ENCODE measurements around the gene SAP30L. TPM values are rescaled to one million over a fixed set of nuclear protein-coding genes. Genes with fewer than 3 reads are reported as not detected.

The SAP30L gene
- total and polyA plus RNA-seq, 4 donors: 26.7 to 43.4 (median 34.7) TPM

- ATAC-seq (ENCODE audit: low FRiP score): no peak
- intact Hi-C loops (cut with DNase I): no loop called here
- Histone ChIP-seq H3K4me1 (ENCODE audit: control insufficient read depth in 1 of 2, insufficient read depth in 2 of 2, low read length in 2 of 2) (no peaks in the 10 kb centered on the region), H3K36me3 (ENCODE audit: control insufficient read depth in 1 of 2, insufficient read depth in 2 of 2, low read length in 1 of 2) (no peaks in the 10 kb centered on the region), H3K4me3 (ENCODE audit: low read length in 2 of 2) (no peak overlapping the region), H3K27ac (ENCODE audit: low read depth in 1 of 2, low read length in 2 of 2) (no peak overlapping the region), H3K27me3 (ENCODE audit: control insufficient read depth in 1 of 2, insufficient read depth in 2 of 2, low read length in 1 of 2) (peaks cover 0 to 2% of the 10 kb centered on the region in 2 donors), H3K9me3 (ENCODE audit: control insufficient read depth, low read length) (no peaks in the 10 kb centered on the region)
- 11% methylated on average over 15 of the region's 15 CpGs for WGBS, 2 donors
- DNase-seq: no peak
Measured at GRCh38 chr5:154484393-154485095, 38.7 kb downstream of the SAP30L start.

GRCh38 chr5:154485096-154485491 lies 39.3 kb downstream of the SAP30L start:
- no peak for ATAC-seq (ENCODE audit: low FRiP score)
- no peak overlapping the region for H3K27ac ChIP-seq (ENCODE audit: low read depth in 1 of 2, low read length in 2 of 2)
- no peaks in the 10 kb centered on the region for H3K4me1 ChIP-seq (ENCODE audit: control insufficient read depth in 1 of 2, insufficient read depth in 2 of 2, low read length in 2 of 2)
- DNase-seq: no peak
- H3K27me3 ChIP-seq (ENCODE audit: control insufficient read depth in 1 of 2, insufficient read depth in 2 of 2, low read length in 1 of 2): peaks cover 0 to 2% of the 10 kb centered on the region in 2 donors
- no peaks in the 10 kb centered on the region for H3K9me3 ChIP-seq (ENCODE audit: control insufficient read depth, low read length)
- intact Hi-C loops (cut with DNase I): no loop called here
- no peaks in the 10 kb centered on the region for H3K36me3 ChIP-seq (ENCODE audit: control insufficient read depth in 1 of 2, insufficient read depth in 2 of 2, low read length in 1 of 2)
- WGBS, 2 donors: 10 to 14% methylated on average over 2 of the region's 2 CpGs
- no peak overlapping the region for H3K4me3 ChIP-seq (ENCODE audit: low read length in 2 of 2)

GRCh38 chr5:154485850-154486426 lies 40.1 kb downstream of the SAP30L start:
- Histone ChIP-seq H3K36me3 (ENCODE audit: control insufficient read depth in 1 of 2, insufficient read depth in 2 of 2, low read length in 1 of 2) (no peaks in the 10 kb centered on the region), H3K9me3 (ENCODE audit: control insufficient read depth, low read length) (no peaks in the 10 kb centered on the region), H3K4me3 (ENCODE audit: low read length in 2 of 2) (no peak overlapping the region), H3K27me3 (ENCODE audit: control insufficient read depth in 1 of 2, insufficient read depth in 2 of 2, low read length in 1 of 2) (no peaks in the 10 kb centered on the region), H3K27ac (ENCODE audit: low read depth in 1 of 2, low read length in 2 of 2) (no peak overlapping the region), H3K4me1 (ENCODE audit: control insufficient read depth in 1 of 2, insufficient read depth in 2 of 2, low read length in 2 of 2) (no peaks in the 10 kb centered on the region)
- intact Hi-C loops (cut with DNase I): no loop called here
- ATAC-seq (ENCODE audit: low FRiP score) (no peak), DNase-seq (no peak)
- 30 to 39% methylated on average over 6 of the region's 6 CpGs for WGBS, 2 donors

- DNase-seq: no peak
- WGBS, 2 donors: 26% methylated on average over 4 of the region's 4 CpGs
- Histone ChIP-seq H3K4me3 (ENCODE audit: low read length in 2 of 2) (no peak overlapping the region), H3K36me3 (ENCODE audit: control insufficient read depth in 1 of 2, insufficient read depth in 2 of 2, low read length in 1 of 2) (no peaks in the 10 kb centered on the region), H3K9me3 (ENCODE audit: control insufficient read depth, low read length) (no peaks in the 10 kb centered on the region), H3K27me3 (ENCODE audit: control insufficient read depth in 1 of 2, insufficient read depth in 2 of 2, low read length in 1 of 2) (no peaks in the 10 kb centered on the region), H3K27ac (ENCODE audit: low read depth in 1 of 2, low read length in 2 of 2) (no peak overlapping the region), H3K4me1 (ENCODE audit: control insufficient read depth in 1 of 2, insufficient read depth in 2 of 2, low read length in 2 of 2) (no peaks in the 10 kb centered on the region)
- intact Hi-C loops (cut with DNase I): no loop called here
- no peak for ATAC-seq (ENCODE audit: low FRiP score)
Measured at GRCh38 chr5:154486427-154486866, 40.6 kb downstream of the SAP30L start.

DNA sequence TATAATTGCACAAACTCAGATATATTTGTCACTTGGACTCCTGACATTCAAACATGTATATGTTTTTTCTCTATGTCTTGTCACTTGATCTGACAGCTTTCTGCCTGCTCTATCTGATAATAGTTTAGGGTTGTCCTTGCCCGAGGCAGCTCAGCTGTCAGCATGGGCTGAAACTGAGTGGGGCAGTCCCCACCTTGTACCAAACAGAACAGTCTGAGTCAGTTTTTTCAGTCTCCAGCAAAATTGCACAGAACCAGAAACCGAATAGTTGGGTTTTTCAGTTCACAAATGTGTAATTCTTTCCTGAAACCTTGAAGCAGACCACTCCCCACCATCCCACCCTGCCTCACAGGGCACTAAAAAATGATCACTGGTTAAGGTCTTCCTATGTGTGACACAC lies 41.7 kb downstream of the SAP30L start:
- no peak for ATAC-seq (ENCODE audit: low FRiP score)
- no peaks in the 10 kb centered on the region for H3K36me3 ChIP-seq (ENCODE audit: control insufficient read depth in 1 of 2, insufficient read depth in 2 of 2, low read length in 1 of 2)
- H3K4me3 ChIP-seq (ENCODE audit: low read length in 2 of 2): no peak overlapping the region
- peaks cover 1% of the 10 kb centered on the region for H3K9me3 ChIP-seq (ENCODE audit: control insufficient read depth, low read length)
- DNase-seq: no peak
- peaks cover 0 to 2% of the 10 kb centered on the region in 2 donors for H3K27me3 ChIP-seq (ENCODE audit: control insufficient read depth in 1 of 2, insufficient read depth in 2 of 2, low read length in 1 of 2)
- WGBS, 2 donors: 29 to 43% methylated on average over 2 of the region's 2 CpGs
- no peak overlapping the region for H3K27ac ChIP-seq (ENCODE audit: low read depth in 1 of 2, low read length in 2 of 2)
- intact Hi-C loops (cut with DNase I): no loop called here
- no peaks in the 10 kb centered on the region for H3K4me1 ChIP-seq (ENCODE audit: control insufficient read depth in 1 of 2, insufficient read depth in 2 of 2, low read length in 2 of 2)

GRCh38 chr5:154491941-154492340 lies 46.1 kb downstream of the SAP30L start:
- 85 to 90% methylated on average over 2 of the region's 2 CpGs for WGBS, 2 donors

GRCh38 chr5:154493274-154493673 lies 47.5 kb downstream of the SAP30L start:
- ATAC-seq (ENCODE audit: low FRiP score) (no peak), DNase-seq (no peak)
- Histone ChIP-seq H3K27ac (ENCODE audit: low read depth in 1 of 2, low read length in 2 of 2) (no peak overlapping the region), H3K4me3 (ENCODE audit: low read length in 2 of 2) (no peak overlapping the region), H3K27me3 (ENCODE audit: control insufficient read depth in 1 of 2, insufficient read depth in 2 of 2, low read length in 1 of 2) (peaks cover 0 to 2% of the 10 kb centered on the region in 2 donors), H3K9me3 (ENCODE audit: control insufficient read depth, low read length) (peaks cover 1% of the 10 kb centered on the region), H3K4me1 (ENCODE audit: control insufficient read depth in 1 of 2, insufficient read depth in 2 of 2, low read length in 2 of 2) (no peaks in the 10 kb centered on the region), H3K36me3 (ENCODE audit: control insufficient read depth in 1 of 2, insufficient read depth in 2 of 2, low read length in 1 of 2) (no peaks in the 10 kb centered on the region)
- WGBS, 2 donors: 31 to 57% methylated on average over 29 of the region's 29 CpGs
- intact Hi-C loops (cut with DNase I): no loop called here

More at GRCh38 chr5:154491941-154492340, 46.1 kb downstream of the SAP30L start:
- ATAC-seq (ENCODE audit: low FRiP score): no peak
- Histone ChIP-seq H3K27me3 (ENCODE audit: control insufficient read depth in 1 of 2, insufficient read depth in 2 of 2, low read length in 1 of 2) (peaks cover 0 to 2% of the 10 kb centered on the region in 2 donors), H3K27ac (ENCODE audit: low read depth in 1 of 2, low read length in 2 of 2) (no peak overlapping the region), H3K4me3 (ENCODE audit: low read length in 2 of 2) (no peak overlapping the region), H3K36me3 (ENCODE audit: control insufficient read depth in 1 of 2, insufficient read depth in 2 of 2, low read length in 1 of 2) (no peaks in the 10 kb centered on the region), H3K4me1 (ENCODE audit: control insufficient read depth in 1 of 2, insufficient read depth in 2 of 2, low read length in 2 of 2) (no peaks in the 10 kb centered on the region), H3K9me3 (ENCODE audit: control insufficient read depth, low read length) (peaks cover 1% of the 10 kb centered on the region)
- intact Hi-C loops (cut with DNase I): no loop called here
- no peak for DNase-seq

DNA sequence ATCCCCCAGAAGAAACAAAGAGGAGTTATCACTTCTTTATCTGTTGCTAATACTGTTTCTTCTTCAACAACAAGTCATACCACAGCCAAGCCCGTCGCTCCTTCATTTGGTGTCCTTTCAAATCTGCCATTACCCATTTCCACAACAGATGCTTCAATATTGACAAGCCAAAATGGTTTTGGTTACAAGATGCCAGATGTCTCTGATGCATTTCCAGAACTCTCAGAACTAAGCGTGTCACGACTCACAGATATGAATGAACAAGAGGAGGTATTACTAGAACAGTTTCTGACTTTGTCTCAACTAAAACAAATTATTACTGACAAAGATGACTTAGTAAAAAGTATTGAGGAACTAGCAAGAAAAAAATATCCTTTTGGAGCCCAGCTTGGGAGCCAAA lies 48.2 kb downstream of the SAP30L start:
- peaks cover 1% of the 10 kb centered on the region for H3K9me3 ChIP-seq (ENCODE audit: control insufficient read depth, low read length)
- WGBS, 2 donors: 85 to 88% methylated on average over 4 of the region's 4 CpGs
- no peak overlapping the region for H3K4me3 ChIP-seq (ENCODE audit: low read length in 2 of 2)
- no peaks in the 10 kb centered on the region for H3K4me1 ChIP-seq (ENCODE audit: control insufficient read depth in 1 of 2, insufficient read depth in 2 of 2, low read length in 2 of 2)
- H3K27me3 ChIP-seq (ENCODE audit: control insufficient read depth in 1 of 2, insufficient read depth in 2 of 2, low read length in 1 of 2): peaks cover 0 to 2% of the 10 kb centered on the region in 2 donors
- DNase-seq (no peak), ATAC-seq (ENCODE audit: low FRiP score) (no peak)
- no peak overlapping the region for H3K27ac ChIP-seq (ENCODE audit: low read depth in 1 of 2, low read length in 2 of 2)
- H3K36me3 ChIP-seq (ENCODE audit: control insufficient read depth in 1 of 2, insufficient read depth in 2 of 2, low read length in 1 of 2): no peaks in the 10 kb centered on the region
- intact Hi-C loops (cut with DNase I): no loop called here

GRCh38 chr5:154498591-154498990 lies 52.8 kb downstream of the SAP30L start:
- Histone ChIP-seq H3K27me3 (ENCODE audit: control insufficient read depth in 1 of 2, insufficient read depth in 2 of 2, low read length in 1 of 2) (no peaks in the 10 kb centered on the region), H3K4me3 (ENCODE audit: low read length in 2 of 2) (no peak overlapping the region), H3K9me3 (ENCODE audit: control insufficient read depth, low read length) (no peaks in the 10 kb centered on the region), H3K27ac (ENCODE audit: low read depth in 1 of 2, low read length in 2 of 2) (no peak overlapping the region), H3K36me3 (ENCODE audit: control insufficient read depth in 1 of 2, insufficient read depth in 2 of 2, low read length in 1 of 2) (no peaks in the 10 kb centered on the region), H3K4me1 (ENCODE audit: control insufficient read depth in 1 of 2, insufficient read depth in 2 of 2, low read length in 2 of 2) (no peaks in the 10 kb centered on the region)
- intact Hi-C loops (cut with DNase I): no loop called here
- 88 to 95% methylated on average over 1 of the region's 1 CpG for WGBS, 2 donors
- DNase-seq (no peak), ATAC-seq (ENCODE audit: low FRiP score) (no peak)

Data from aorta (tissue), 5 donors.